Fibroblast of the conjunctiva (primary cell): ENCODE data around the gene LIG1.
"Not testable (repeated sequence)": the region's sequence is repeated elsewhere in the genome, so short reads cannot be mapped to it uniquely, and the experiment has no call there.

Experiments
- DNase-seq: peaks from one replicate; pipeline ENCODE4 v3.0.0-alpha.2; 2010; ENCODE audit warnings: low read depth

LIG1 gene

DNA sequence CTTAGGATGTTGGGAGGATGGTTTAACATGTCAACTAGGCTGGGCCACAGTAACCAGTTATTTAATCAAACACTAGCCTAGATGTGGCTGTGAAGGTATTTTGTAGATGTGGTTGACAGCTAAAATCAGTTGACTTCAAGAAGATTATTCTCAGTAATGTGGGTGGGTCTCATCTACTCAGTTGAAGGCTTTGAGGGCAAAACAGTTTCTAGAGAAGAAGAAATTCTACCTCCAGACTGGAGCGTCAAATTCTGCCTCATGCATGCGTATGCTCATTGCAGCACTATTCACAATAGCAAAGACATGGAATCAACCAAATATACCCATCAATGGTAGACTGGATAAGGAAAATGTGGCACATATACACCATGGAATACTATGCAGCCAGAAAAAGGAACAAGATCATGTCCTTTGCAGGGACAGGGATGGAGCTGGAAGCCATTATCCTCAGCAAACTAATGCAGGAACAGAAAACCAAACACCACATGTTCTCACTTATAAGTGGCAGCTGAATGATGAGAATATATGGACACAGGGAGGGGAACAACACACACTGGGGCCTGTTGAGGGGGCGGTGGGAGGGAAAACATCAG, 99.9 kb downstream of the LIG1 start:
- not testable (repeated sequence) for DNase-seq

GRCh38 chr19:48069435-48069834, 100.7 kb downstream of the LIG1 start:
- no peak for DNase-seq
